Naive thymus-derived CD8-positive, alpha-beta T cell (primary cell): ENCODE results near the gene TMEM101. TPM values are rescaled to one million over a fixed set of nuclear protein-coding genes. Genes with fewer than 3 reads are reported as not detected.
A peak's percentile ranks its signal among the peaks of the same experiment; 100 is the strongest.

Source experiments
- ATAC-seq, 2 donors: fragments of 150-1000 bp; cut with Tn5 transposase in 1 of 2; sonication (Bioruptor Pico), chemical (Tn5 transposase) in 1 of 2; 1 replicate in 1 of 2; 2 replicates in 1 of 2; pipeline ENCODE4 v1.10.0; 2021; ENCODE audit warnings: mild to moderate bottlenecking in 2 of 2, moderate library complexity in 2 of 2
- POLR2A ChIA-PET: fragments of 350-600 bp; sonication (Branson Sonifier 250); formaldehyde crosslinking; loops from one replicate; lab custom pipeline; 2021; ENCODE audit warnings: antibody characterized with exemption; lab: Charles Lee
- DNase-seq, 10 donors: peaks; one replicate each; pipeline versions ENCODE4 v3.0.0 to v3.0.0-alpha.2; 2020 to 2022
- H3K27ac Mint-ChIP-seq, 10 donors: one replicate each; pipeline ENCODE4 v1.8.0; 2020 to 2022; ENCODE audit warnings: mild to moderate bottlenecking in 10 of 10, mixed read lengths in 10 of 10, moderate library complexity in 4 of 10, inconsistent platforms in 1 of 10
- H3K27me3 Mint-ChIP-seq, 5 donors: one replicate each; pipeline ENCODE4 v1.8.0; 2021 to 2022; ENCODE audit warnings: mixed read lengths in 5 of 5
- H3K36me3 Mint-ChIP-seq, 3 donors: one replicate each; pipeline ENCODE4 v1.8.0; 2020 to 2022; ENCODE audit warnings: mixed read lengths in 3 of 3, mild to moderate bottlenecking in 2 of 3, inconsistent platforms in 1 of 3
- H3K4me1 Mint-ChIP-seq, 4 donors: one replicate each; pipeline ENCODE4 v1.8.0; 2021 to 2022; ENCODE audit warnings: mixed read lengths in 4 of 4
- H3K4me3 Mint-ChIP-seq, 10 donors: one replicate each; pipeline ENCODE4 v1.8.0; 2020 to 2022; ENCODE audit warnings: mild to moderate bottlenecking in 10 of 10, mixed read lengths in 10 of 10, moderate library complexity in 6 of 10, inconsistent platforms in 1 of 10
- H3K9me3 Mint-ChIP-seq, 9 donors: one replicate each; pipeline ENCODE4 v1.8.0; 2020 to 2022; ENCODE audit warnings: mixed read lengths in 9 of 9, mild to moderate bottlenecking in 3 of 9, inconsistent platforms in 1 of 9, moderate library complexity in 1 of 9
- polyA plus RNA-seq, 3 donors: library from polyadenylated mRNA; unstranded; fragments of 300-500 nt; fragmentation: Illumina TruSeq; gene quantifications; one replicate each; pipeline ENCODE4 v1.2.3, GENCODE V29; 2021
- total RNA-seq, 8 experiments: library from RNA in 2 of 8; stranded (reverse) in 2 of 8; gene quantifications; one replicate each; pipeline ENCODE4 v1.2.3 and lab custom pipeline; 2021 to 2026

Gene TMEM101
- total and polyA plus RNA-seq, 5 experiments from 2014 or later, result 23.6 to 28.8 (median 27.1) TPM

DNA sequence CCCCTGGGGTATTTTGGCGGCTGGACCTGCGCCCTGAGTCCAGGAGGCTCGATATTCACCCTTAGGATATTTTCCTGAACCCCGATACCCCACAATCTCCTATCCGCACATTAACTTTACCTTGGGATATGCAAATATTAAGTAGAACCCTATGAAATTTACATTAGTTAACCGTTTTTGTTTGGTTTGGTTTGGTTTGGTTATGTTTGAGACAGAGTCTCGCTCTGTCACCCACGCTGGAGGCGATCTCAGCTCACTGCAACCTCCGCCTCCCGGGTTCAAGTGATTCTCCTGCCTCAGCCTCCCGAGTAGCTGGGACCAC, 19.7 kb downstream of the TMEM101 start:
- DNase-seq (no peak), ATAC-seq (no peak)
- peak overlapping the region in 1 of 10 donors; percentile 52 for H3K4me3 Mint-ChIP-seq
- no peaks in the 10 kb centered on the region for H3K9me3 Mint-ChIP-seq
- POLR2A ChIA-PET, result no interaction called here
- no peaks in the 10 kb centered on the region for H3K36me3 Mint-ChIP-seq
- H3K4me1 Mint-ChIP-seq, result peaks cover 0 to 2% (median 2%) of the 10 kb centered on the region in 4 donors
- peak overlapping the region in 1 of 10 donors; percentile 24 for H3K27ac Mint-ChIP-seq
- peaks cover 6 to 29% (median 15%) of the 10 kb centered on the region in 5 donors for H3K27me3 Mint-ChIP-seq

DNA sequence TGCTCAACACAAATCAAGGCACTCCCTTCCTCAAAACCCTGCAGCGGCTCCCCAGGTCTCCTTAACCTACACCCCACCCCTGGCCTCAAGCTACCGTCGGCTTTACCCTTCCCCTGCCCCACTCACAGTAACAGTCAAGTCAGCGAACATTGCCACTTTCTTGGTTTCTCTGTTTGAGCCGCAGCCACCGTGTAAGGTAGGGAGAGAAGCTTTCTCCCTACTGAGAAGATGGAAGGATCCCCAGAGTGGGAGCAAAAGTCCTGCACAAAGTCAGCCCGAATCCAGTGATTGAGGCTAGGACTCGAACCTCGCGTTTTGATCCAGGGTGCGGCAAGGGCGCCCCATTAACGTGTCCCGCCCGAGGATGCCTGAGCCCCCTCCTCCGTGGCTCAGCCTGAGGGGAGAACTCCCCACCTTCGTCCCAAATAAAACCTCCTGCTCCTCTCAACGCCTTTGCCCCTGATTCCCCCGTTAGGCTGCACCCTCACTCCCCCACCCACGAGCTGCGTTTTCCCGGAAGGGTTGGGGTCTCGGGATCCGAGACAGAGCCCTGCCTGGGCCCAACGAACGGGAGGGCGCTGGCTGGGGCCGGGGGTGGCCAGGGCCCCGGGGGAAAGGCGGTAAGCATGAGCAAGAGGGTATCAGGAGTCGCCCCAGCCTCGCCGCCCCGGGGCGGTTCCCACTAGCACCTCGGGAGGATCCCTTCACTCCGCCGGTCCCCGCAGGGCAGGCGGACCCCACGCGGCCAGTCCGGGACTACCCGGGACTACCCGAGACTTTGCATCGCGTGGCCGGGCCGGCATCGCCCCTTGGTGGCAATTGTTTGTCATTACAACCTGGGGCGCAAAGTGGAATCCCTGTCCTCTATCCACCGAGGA, 20.3 kb downstream of the TMEM101 start:
- Mint-ChIP-seq H3K36me3 (no peaks in the 10 kb centered on the region), H3K27ac (no peak overlapping the region), H3K9me3 (no peaks in the 10 kb centered on the region), H3K27me3 (peaks cover 6 to 30% (median 15%) of the 10 kb centered on the region in 5 donors), H3K4me3 (peak overlapping the region in 5 of 10 donors; percentile 14 to 62 (median 26)), H3K4me1 (peaks cover 0 to 2% (median 2%) of the 10 kb centered on the region in 4 donors)
- DNase-seq (peak; percentile 56 to 78 (median 67)), ATAC-seq (peak; percentile 94 to 98)
- POLR2A ChIA-PET, result no interaction called here

- Mint-ChIP-seq H3K4me1 (peaks cover 0 to 2% (median 2%) of the 10 kb centered on the region in 4 donors), H3K36me3 (no peaks in the 10 kb centered on the region), H3K9me3 (no peaks in the 10 kb centered on the region), H3K4me3 (no peak overlapping the region), H3K27me3 (peaks cover 6 to 33% (median 14%) of the 10 kb centered on the region in 5 donors), H3K27ac (no peak overlapping the region)
- ATAC-seq (no peak), DNase-seq (no peak)
- POLR2A ChIA-PET, result no interaction called here
Measured at GRCh38 chr17:43992641-43993040, 22.1 kb downstream of the TMEM101 start.

GRCh38 chr17:43988301-43988700, 26.5 kb downstream of the TMEM101 start:
- Mint-ChIP-seq H3K4me1 (peaks cover 0 to 2% (median 1%) of the 10 kb centered on the region in 4 donors), H3K27me3 (peaks cover 3 to 41% (median 30%) of the 10 kb centered on the region in 5 donors), H3K27ac (no peak overlapping the region), H3K36me3 (no peaks in the 10 kb centered on the region), H3K9me3 (no peaks in the 10 kb centered on the region), H3K4me3 (no peak overlapping the region)
- DNase-seq, result no peak
- ATAC-seq, result no peak
- POLR2A ChIA-PET, result no interaction called here

- DNase-seq, result no peak
- peak overlapping the region in 2 of 10 donors; percentile 37 to 68 for H3K27ac Mint-ChIP-seq
- no peak overlapping the region for H3K4me3 Mint-ChIP-seq
- ATAC-seq, result no peak
- no peaks in the 10 kb centered on the region for H3K36me3 Mint-ChIP-seq
- H3K27me3 Mint-ChIP-seq, result peaks cover 4 to 50% (median 36%) of the 10 kb centered on the region in 5 donors
- peaks cover 0 to 3% (median 2%) of the 10 kb centered on the region in 4 donors for H3K4me1 Mint-ChIP-seq
- H3K9me3 Mint-ChIP-seq, result no peaks in the 10 kb centered on the region
- POLR2A ChIA-PET, result interaction anchor here (0.5 kb wide), 1 partner anchor 77 kb away, joined by 3 read pairs; no protein-coding TSS in a partner anchor
Measured at GRCh38 chr17:43987131-43988021, 27.4 kb downstream of the TMEM101 start.

DNA sequence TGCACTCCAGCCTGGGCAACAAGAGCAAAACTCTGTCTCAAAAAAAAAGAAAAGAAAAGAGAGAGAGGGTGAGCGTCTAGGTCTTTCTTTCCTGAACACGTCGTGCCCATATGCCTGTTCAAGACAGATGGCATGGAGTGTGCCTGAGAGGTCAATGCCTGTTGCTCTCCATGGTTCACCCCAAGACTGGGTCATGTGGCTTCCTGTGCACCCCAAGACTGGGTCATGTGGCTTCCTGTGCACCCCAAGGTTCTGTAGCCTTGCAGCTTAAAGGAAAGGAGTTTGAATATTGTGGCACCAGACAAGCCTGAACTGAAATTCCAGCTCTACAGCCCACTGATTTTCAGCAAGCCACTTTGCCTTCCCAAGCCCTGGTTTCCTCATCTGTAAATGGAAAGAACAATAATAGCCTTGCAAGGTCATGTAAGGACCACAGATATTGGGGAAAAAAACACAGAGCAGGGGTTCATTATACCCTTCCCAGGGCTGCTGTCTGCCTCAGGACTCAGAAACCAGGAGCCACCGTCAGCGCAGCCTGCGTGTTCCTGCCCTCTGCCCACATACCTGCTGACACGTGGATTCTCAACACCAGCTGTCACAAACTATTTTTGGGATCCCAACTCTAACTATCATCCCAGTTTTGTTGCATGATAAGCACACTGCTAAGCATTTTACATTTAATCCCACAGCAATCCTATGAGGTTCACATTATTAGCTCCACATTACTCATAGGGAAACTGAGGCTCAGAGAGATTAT, 28.4 kb downstream of the TMEM101 start:
- Mint-ChIP-seq H3K9me3 (no peaks in the 10 kb centered on the region), H3K4me1 (peaks cover 0 to 3% (median 2%) of the 10 kb centered on the region in 4 donors), H3K4me3 (no peak overlapping the region), H3K27me3 (peaks cover 11 to 60% (median 43%) of the 10 kb centered on the region in 5 donors), H3K27ac (no peak overlapping the region), H3K36me3 (no peaks in the 10 kb centered on the region)
- POLR2A ChIA-PET, result interaction anchor here (0.6 kb wide), 1 partner anchor 28 kb away, joined by 9 read pairs; no protein-coding TSS in a partner anchor
- no peak for ATAC-seq
- no peak for DNase-seq

DNA sequence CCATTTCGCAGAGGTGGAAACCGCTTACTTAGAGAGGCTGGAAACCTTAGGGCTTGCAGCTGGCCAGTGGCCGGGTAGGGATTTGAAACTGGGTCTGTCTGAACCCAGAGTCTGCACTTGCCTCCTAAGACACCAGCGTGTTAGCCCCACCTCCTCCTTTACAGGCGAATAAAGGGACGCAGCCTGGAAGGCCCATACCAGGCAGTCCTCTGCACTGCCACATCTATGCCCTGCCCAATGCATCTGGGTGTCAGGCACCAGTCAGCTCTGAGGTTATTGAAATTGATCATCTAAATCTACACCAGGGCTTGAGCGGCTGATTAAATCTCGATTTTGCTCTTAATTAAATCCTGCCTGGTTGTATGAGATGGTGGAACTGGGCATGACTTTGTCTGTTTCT, 30.2 kb downstream of the TMEM101 start:
- Mint-ChIP-seq H3K36me3 (no peaks in the 10 kb centered on the region), H3K9me3 (no peaks in the 10 kb centered on the region), H3K27ac (peak overlapping the region in 1 of 10 donors; percentile 38), H3K4me3 (peak overlapping the region in 6 of 10 donors; percentile 4 to 54 (median 39)), H3K27me3 (peaks cover 16 to 66% (median 47%) of the 10 kb centered on the region in 5 donors), H3K4me1 (peaks cover 0 to 3% (median 2%) of the 10 kb centered on the region in 4 donors)
- POLR2A ChIA-PET, result no interaction called here
- ATAC-seq (no peak), DNase-seq (no peak)

- H3K4me1 Mint-ChIP-seq, result peaks cover 0 to 3% (median 2%) of the 10 kb centered on the region in 4 donors
- POLR2A ChIA-PET, result no interaction called here
- H3K27ac Mint-ChIP-seq, result no peak overlapping the region
- no peaks in the 10 kb centered on the region for H3K9me3 Mint-ChIP-seq
- peak overlapping the region in 7 of 10 donors; percentile 12 to 66 (median 51) for H3K4me3 Mint-ChIP-seq
- peak; percentile 49 to 68 for ATAC-seq
- no peaks in the 10 kb centered on the region for H3K36me3 Mint-ChIP-seq
- peaks cover 16 to 64% (median 47%) of the 10 kb centered on the region in 5 donors for H3K27me3 Mint-ChIP-seq
- DNase-seq, result no peak
Measured at GRCh38 chr17:43983515-43984411, 31.0 kb downstream of the TMEM101 start.

DNA sequence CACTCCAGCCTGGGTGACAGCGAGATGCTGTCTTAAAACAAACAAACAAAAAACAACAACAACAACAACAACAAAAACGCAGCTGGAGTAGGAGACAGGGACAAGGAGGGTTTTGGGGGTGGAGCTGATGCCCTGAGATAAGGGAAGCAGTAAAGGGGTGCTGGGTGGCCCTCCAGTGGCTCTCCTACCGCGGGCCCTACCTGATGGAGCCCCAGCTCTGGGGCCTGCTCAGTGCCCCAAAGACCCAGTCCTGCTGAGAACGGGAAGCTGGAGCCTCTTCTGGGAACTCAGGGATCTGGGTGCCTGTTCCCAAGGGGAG, 31.6 kb downstream of the TMEM101 start:
- DNase-seq, result no peak
- POLR2A ChIA-PET, result no interaction called here
- no peaks in the 10 kb centered on the region for H3K36me3 Mint-ChIP-seq
- H3K27ac Mint-ChIP-seq, result peak overlapping the region in 1 of 10 donors; percentile 24
- ATAC-seq, result no peak
- H3K9me3 Mint-ChIP-seq, result no peaks in the 10 kb centered on the region
- H3K27me3 Mint-ChIP-seq, result peaks cover 16 to 63% (median 45%) of the 10 kb centered on the region in 5 donors
- peak overlapping the region in 8 of 10 donors; percentile 12 to 67 (median 52) for H3K4me3 Mint-ChIP-seq
- H3K4me1 Mint-ChIP-seq, result peaks cover 0 to 3% (median 2%) of the 10 kb centered on the region in 4 donors

GRCh38 chr17:43982171-43982570, 32.6 kb downstream of the TMEM101 start:
- POLR2A ChIA-PET, result interaction anchor here (0.6 kb wide), 2 partner anchors 12 to 113 kb away, joined by 3 to 4 read pairs; no protein-coding TSS in a partner anchor
- Mint-ChIP-seq H3K9me3 (no peaks in the 10 kb centered on the region), H3K4me1 (peaks cover 0 to 3% (median 2%) of the 10 kb centered on the region in 4 donors), H3K27ac (no peak overlapping the region), H3K36me3 (no peaks in the 10 kb centered on the region), H3K27me3 (peaks cover 14 to 54% (median 40%) of the 10 kb centered on the region in 5 donors), H3K4me3 (peak overlapping the region in 2 of 10 donors; percentile 9 to 50)
- ATAC-seq (no peak), DNase-seq (no peak)

DNA sequence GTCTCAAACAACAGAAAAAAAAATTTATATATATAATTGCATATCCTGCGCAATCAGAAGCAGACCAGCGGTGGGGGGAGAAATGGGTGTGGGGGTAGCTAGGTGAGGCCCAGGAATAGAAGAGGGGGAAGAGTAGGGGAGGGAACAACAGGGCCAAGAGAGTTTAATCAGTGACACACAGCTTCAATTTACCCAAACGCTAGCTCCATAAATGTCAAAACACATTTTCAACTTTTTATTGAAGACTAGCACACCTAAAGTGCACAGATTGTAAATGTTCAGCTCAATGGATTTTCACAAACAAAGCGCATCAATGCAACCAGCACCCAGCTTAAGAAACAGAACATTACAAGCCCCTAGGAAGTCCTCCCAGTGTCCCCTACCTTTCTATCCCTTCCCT, 35.1 kb downstream of the TMEM101 start:
- Mint-ChIP-seq H3K9me3 (no peaks in the 10 kb centered on the region), H3K4me3 (no peak overlapping the region), H3K4me1 (peaks cover 0 to 3% (median 1%) of the 10 kb centered on the region in 4 donors), H3K27ac (no peak overlapping the region), H3K27me3 (peaks cover 13 to 47% (median 29%) of the 10 kb centered on the region in 5 donors), H3K36me3 (no peaks in the 10 kb centered on the region)
- POLR2A ChIA-PET, result interaction anchor here (0.9 kb wide), 1 partner anchor 75 kb away, joined by 3 read pairs; no protein-coding TSS in a partner anchor
- DNase-seq (no peak), ATAC-seq (no peak)
